NCI-H2107 treated with DMSO at 0.1 percent for 48 hours (cell line): ENCODE data around the gene EN1.
A peak's percentile ranks its signal among the peaks of the same experiment; 100 is the strongest.

Source experiments
- DNase-seq: peaks from one replicate; lab custom pipeline; 2025; ENCODE audit not compliant: unreplicated experiment; lab: John Stamatoyannopoulos, UW

Gene EN1

GRCh38 chr2:118846953-118847761 is at the start of gene EN1:
Gene EN1, minus strand, starts transcription at chr2:118847648. Its CDS starts 481 bp downstream, at chr2:118847167.
- DNase-seq: no peak

DNA sequence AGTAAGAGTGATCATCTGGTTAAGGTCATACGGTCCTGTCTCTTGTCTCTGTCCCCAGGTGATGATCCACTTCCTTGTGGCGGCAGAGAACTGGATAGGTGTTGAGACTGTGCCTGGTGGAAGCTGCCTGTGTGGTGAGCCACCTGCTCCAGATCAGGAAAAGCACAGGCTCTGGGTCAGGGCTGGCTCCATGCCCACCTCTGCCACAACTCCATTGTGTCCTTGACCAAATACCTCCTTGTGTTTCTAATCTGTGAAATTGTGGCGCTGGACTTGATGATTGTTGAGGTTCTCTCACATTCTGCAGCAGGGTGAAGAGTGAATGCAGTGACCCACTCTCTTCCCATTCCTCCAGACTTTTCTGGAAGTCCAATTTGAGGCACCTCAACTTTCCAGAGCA is 45.7 kb upstream of the EN1 start:
- DNase-seq: no peak

- DNase-seq: no peak
Measured at GRCh38 chr2:118889995-118890394, 42.5 kb upstream of the EN1 start.

- no peak for DNase-seq
Measured at GRCh38 chr2:118883792-118884191, 36.3 kb upstream of the EN1 start.

- DNase-seq: peak; percentile 39
Measured at GRCh38 chr2:118882693-118883336, 35.4 kb upstream of the EN1 start.

DNA sequence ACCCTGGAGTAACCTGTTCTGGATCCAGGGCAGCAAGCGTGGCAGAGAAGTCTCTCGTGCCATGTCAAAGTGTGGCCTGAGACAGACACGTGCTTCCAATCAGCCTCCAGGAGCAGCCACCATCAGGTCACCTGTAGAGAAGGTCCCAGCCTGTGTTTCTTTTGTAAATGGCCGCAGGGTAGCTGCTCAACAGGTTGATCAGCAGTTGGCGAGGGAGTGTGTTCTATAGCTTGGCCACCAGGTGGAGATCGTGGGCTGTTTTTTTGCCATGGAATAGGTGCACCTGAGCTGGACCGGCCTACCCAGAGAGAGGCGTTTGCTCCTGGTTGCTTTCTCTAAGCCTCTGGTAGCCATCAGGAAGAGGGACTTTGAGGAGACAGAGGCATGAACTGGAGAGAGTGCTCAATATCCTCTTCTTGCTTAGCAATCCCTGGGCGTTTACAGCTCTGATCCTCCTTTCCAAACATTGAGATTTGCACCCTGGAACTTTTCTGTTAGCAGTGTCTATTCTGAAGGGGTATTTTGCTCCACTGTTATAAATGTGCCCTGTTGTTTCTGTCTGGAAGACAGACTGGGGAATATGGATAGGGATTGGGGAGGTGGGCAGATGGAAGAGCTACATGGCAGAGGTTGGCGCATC is 34.2 kb upstream of the EN1 start:
- peak; percentile 65 for DNase-seq

- no peak for DNase-seq
Measured at GRCh38 chr2:118880501-118880900, 33.1 kb upstream of the EN1 start.

- DNase-seq: no peak
Measured at GRCh38 chr2:118878531-118879149, 31.2 kb upstream of the EN1 start.

GRCh38 chr2:118875318-118875717 is 27.9 kb upstream of the EN1 start:
- no peak for DNase-seq

DNA sequence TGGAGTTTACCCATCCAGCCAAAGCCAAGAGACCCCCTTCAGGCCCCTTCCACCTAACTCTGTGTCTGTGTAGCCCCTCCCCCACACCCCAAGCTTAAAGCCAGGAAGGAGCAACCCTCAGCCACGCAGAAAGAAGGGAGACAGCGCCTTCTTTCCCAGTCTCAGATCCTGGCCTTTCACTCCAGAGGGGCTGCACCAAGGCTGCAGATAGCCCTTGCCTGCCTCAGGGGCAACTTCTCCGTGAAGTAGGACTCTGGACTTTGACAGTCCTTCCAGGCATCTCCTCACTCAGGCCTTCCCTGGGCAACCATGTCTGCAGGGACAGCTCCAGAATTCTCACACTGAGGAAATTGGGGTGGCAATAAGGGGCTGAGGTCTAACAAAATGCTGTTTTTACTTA is 26.9 kb upstream of the EN1 start:
- DNase-seq: no peak

DNA sequence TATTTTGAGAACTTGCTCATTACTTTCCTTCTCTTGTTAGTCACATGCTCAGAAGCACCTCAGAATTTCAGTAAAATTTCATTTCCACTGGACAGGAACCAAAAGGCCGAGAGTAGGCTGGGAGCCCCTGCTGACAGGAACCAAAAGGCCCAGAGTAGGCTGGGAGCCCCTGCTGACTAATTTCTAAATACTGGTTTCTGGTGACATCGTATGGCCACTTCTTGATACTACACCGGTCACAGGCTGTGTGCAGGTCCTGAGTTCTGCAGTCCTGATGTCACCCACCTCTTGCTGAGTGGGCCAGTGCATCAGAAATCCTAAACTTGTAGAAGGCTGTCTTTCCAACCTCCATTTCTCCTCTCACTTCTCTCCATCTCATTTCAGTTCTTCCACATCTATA is 17.7 kb upstream of the EN1 start:
- peak; percentile 15 for DNase-seq

- no peak for DNase-seq
Measured at GRCh38 chr2:118864207-118864606, 16.8 kb upstream of the EN1 start.

- DNase-seq: no peak
Measured at GRCh38 chr2:118861731-118862130, 14.3 kb upstream of the EN1 start.

GRCh38 chr2:118861242-118861641 is 13.8 kb upstream of the EN1 start:
- DNase-seq: no peak

GRCh38 chr2:118860506-118860905 is 13.1 kb upstream of the EN1 start:
- no peak for DNase-seq

GRCh38 chr2:118859157-118859770 is 11.8 kb upstream of the EN1 start:
- DNase-seq: no peak

GRCh38 chr2:118858485-118859156 is 11.2 kb upstream of the EN1 start:
- no peak for DNase-seq

GRCh38 chr2:118857677-118858484 is 10.4 kb upstream of the EN1 start:
- no peak for DNase-seq

DNA sequence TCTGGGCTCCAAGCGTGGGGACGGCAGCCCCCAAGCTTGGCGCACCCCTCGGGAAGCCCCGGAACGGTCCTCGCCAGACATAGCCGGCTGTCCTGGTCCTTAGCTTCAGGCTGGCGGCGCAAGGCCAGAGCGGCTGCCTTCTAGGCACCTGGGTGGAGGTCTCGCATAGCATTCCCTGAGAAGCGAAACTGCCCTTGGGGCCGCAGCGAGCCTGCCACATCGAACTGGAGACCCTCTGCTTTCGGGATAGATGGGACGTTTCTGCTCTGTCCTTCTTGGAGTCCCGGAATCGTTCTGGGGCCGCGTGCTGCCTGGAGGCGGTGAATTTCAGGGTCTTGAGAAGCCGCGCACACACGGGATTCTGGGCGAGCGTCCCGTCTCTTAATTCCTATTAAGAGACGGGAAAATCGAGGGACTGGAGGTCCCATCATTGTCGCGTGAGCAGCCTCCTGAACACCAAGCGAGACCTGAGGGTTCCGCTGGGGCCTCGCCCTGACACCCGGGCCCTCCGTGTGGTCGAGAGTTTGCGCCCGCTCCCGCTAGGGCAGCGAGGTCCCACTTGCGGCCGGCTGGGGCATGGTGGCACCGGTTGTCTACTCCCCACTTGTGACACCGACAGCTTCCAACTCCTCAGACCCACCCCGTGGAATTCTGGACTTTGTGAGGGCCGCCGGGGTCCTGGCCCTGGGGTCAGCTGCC is 9.7 kb upstream of the EN1 start:
- no peak for DNase-seq
